ENCODE data around the gene AFAP1L2.

Gene AFAP1L2

DNA sequence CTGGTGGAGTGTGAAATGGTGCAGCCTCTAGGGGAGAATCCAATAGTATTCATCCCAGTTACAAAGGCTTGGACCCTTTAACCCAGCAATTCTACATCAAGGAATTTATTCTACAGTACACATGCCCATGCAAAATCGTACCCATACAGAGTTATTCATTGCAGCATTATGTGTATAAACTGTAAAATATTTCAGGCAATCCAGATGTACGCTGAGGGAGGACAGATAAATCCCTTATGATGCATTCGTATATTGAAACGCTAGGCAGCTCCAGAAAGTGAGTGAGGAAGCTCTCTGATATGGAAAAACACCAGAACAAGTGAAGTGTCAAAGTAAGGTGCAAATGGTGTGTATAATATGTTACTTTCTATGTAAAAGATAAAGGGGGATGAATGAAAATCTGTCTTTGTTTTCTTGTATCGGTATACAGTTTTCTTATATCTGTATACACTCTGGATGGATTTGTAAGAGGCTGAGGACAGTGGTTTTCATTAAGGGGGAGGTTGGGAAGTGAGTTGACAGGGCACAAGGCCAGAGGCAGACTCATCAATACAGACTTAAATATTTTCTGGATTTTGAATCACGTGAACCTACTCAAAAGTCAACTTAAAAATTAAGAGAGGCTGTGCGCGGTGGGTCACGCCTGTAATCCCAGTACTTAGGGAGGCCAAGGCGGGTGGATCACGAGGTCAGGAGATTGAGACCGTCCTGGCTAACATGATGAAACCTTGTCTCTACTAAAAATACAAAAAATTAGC, 148.1 kb downstream of the AFAP1L2 start:
- Histone ChIP-seq H3K4me2 (ENCODE audit: low read depth, low read length, poor library complexity, severe bottlenecking) (no peak overlapping the region), H3K9me3 (ENCODE audit: insufficient read depth, low read depth, low read length) (no peaks in the 10 kb centered on the region), H3K27me3 (ENCODE audit: insufficient read depth, low read length, poor library complexity, severe bottlenecking) (no peaks in the 10 kb centered on the region), H3K4me1 (ENCODE audit: insufficient read depth, low read length, poor library complexity, severe bottlenecking) (peaks cover 37% of the 10 kb centered on the region), H4K20me1 (ENCODE audit: insufficient read depth, low read length, poor library complexity, severe bottlenecking) (no peaks in the 10 kb centered on the region), H3K36me3 (ENCODE audit: insufficient read depth, low read length) (no peaks in the 10 kb centered on the region), H3K4me3 (ENCODE audit: low read length, poor library complexity, severe bottlenecking) (no peak overlapping the region), H3F3A (ENCODE audit: low read depth) (peaks cover 5% of the 10 kb centered on the region; the same call in 1 of the 2 replicates), H3K9me2 (replicated peaks; ENCODE audit: low read depth, low read length) (no peaks in the 10 kb centered on the region), H3K9ac (ENCODE audit: low read depth, low read length, poor library complexity, severe bottlenecking) (no peak overlapping the region), H3K79me2 (ENCODE audit: insufficient read depth, low read length) (no peaks in the 10 kb centered on the region), H2AFZ (ENCODE audit: low read length) (no peak overlapping the region)
- no peak for TF ChIP-seq CTCF (conservative IDR thresholded peaks at IDR 0.05; ENCODE audit: low read length)
- no peak for TF ChIP-seq EZH2phosphoT487 (IDR thresholded peaks at IDR 0.05; ENCODE audit: borderline replicate concordance)

- Histone ChIP-seq H4K20me1 (ENCODE audit: insufficient read depth, low read length, poor library complexity, severe bottlenecking) (no peaks in the 10 kb centered on the region), H3K4me2 (ENCODE audit: low read depth, low read length, poor library complexity, severe bottlenecking) (no peak overlapping the region), H3K27me3 (ENCODE audit: insufficient read depth, low read length, poor library complexity, severe bottlenecking) (no peaks in the 10 kb centered on the region), H3K4me3 (ENCODE audit: low read length, poor library complexity, severe bottlenecking) (no peak overlapping the region), H2AFZ (ENCODE audit: low read length) (0 out of 2 replicates have a peak overlapping the region, but pooled peaks have one; percentile 16), H3K9ac (ENCODE audit: low read depth, low read length, poor library complexity, severe bottlenecking) (no peak overlapping the region), H3F3A (ENCODE audit: low read depth) (peaks cover 5% of the 10 kb centered on the region; the same call in 1 of the 2 replicates), H3K79me2 (ENCODE audit: insufficient read depth, low read length) (no peaks in the 10 kb centered on the region), H3K36me3 (ENCODE audit: insufficient read depth, low read length) (no peaks in the 10 kb centered on the region), H3K4me1 (ENCODE audit: insufficient read depth, low read length, poor library complexity, severe bottlenecking) (peaks cover 33% of the 10 kb centered on the region), H3K9me2 (replicated peaks; ENCODE audit: low read depth, low read length) (no peaks in the 10 kb centered on the region), H3K9me3 (ENCODE audit: insufficient read depth, low read depth, low read length) (no peaks in the 10 kb centered on the region)
- no peak for TF ChIP-seq CTCF (conservative IDR thresholded peaks at IDR 0.05; ENCODE audit: low read length)
- no peak for TF ChIP-seq EZH2phosphoT487 (IDR thresholded peaks at IDR 0.05; ENCODE audit: borderline replicate concordance)
Measured at GRCh38 chr10:114255227-114255626, 149.1 kb downstream of the AFAP1L2 start.

GRCh38 chr10:114252883-114253282, 151.4 kb downstream of the AFAP1L2 start:
- no peak overlapping the region for H3K4me3 ChIP-seq (ENCODE audit: low read length, poor library complexity, severe bottlenecking)
- TF ChIP-seq EZH2phosphoT487 (IDR thresholded peaks at IDR 0.05; ENCODE audit: borderline replicate concordance) (no peak), CTCF (conservative IDR thresholded peaks at IDR 0.05; ENCODE audit: low read length) (no peak)
- H3K9ac ChIP-seq (ENCODE audit: low read depth, low read length, poor library complexity, severe bottlenecking) = no peak overlapping the region
- H3F3A ChIP-seq (ENCODE audit: low read depth) = no peaks in the 10 kb centered on the region; the same call in 1 of the 2 replicates
- H3K79me2 ChIP-seq (ENCODE audit: insufficient read depth, low read length) = no peaks in the 10 kb centered on the region
- no peaks in the 10 kb centered on the region for H3K36me3 ChIP-seq (ENCODE audit: insufficient read depth, low read length)
- H3K27me3 ChIP-seq (ENCODE audit: insufficient read depth, low read length, poor library complexity, severe bottlenecking) = no peaks in the 10 kb centered on the region
- H3K9me3 ChIP-seq (ENCODE audit: insufficient read depth, low read depth, low read length) = no peaks in the 10 kb centered on the region
- H4K20me1 ChIP-seq (ENCODE audit: insufficient read depth, low read length, poor library complexity, severe bottlenecking) = no peaks in the 10 kb centered on the region
- H3K4me1 ChIP-seq (ENCODE audit: insufficient read depth, low read length, poor library complexity, severe bottlenecking) = peaks cover 17% of the 10 kb centered on the region
- no peak overlapping the region for H2AFZ ChIP-seq (ENCODE audit: low read length)
- no peak overlapping the region for H3K4me2 ChIP-seq (ENCODE audit: low read depth, low read length, poor library complexity, severe bottlenecking)
- no peaks in the 10 kb centered on the region for H3K9me2 ChIP-seq (replicated peaks; ENCODE audit: low read depth, low read length)
